HG02610 (cell line): ENCODE measurements around the gene HDDC3.
"Not testable (repeated sequence)": the region's sequence is repeated elsewhere in the genome, so short reads cannot be mapped to it uniquely, and the experiment has no call there.

ENCODE experiments used
- ATAC-seq: cut with Tn5 transposase; IDR thresholded peaks from one replicate; pipeline ENCODE4 v1.9.1; 2021; ENCODE audit warnings: mild to moderate bottlenecking, moderate library complexity; ENCODE audit not compliant: unreplicated experiment

HDDC3 gene

DNA sequence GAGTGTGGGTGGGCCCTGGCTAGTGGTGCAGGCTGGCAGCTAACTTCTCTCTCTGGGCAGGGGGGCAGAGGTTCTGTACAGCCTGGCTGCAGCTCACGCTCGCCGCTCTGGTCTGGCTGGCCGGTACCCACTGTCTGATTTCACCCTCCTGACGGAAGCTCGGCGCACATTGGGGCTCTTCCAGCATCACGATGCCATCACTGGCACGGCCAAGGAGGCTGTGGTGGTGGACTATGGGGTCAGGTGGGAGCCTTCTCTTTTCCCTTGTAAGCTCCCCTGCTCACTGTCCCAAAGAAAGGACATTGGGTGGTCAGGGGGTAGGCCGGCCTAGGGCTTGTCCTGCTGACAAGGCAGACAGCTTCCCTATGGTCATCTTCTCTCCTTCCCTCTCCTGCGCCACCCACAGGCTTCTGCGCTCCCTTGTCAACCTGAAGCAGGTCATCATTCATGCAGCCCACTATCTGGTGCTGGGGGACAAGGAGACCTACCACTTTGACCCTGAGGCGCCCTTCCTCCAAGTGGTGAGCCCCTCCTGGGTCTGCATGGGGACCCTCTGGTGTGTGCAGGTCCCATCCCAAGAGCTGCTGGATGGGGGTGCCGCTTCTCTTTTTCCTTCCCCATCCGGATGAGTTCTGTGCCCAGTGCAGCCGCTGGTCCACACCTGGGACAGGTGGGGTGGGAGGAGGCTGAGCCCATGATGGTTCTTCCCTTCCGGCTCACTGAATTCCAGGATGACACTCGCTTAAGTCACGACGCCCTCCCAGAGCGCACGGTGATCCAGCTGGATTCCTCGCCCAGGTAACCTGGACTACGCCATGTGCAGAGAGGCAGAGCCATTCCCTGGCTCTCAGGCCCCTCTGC is 21.7 kb downstream of the HDDC3 start:
- ATAC-seq, result no peak

DNA sequence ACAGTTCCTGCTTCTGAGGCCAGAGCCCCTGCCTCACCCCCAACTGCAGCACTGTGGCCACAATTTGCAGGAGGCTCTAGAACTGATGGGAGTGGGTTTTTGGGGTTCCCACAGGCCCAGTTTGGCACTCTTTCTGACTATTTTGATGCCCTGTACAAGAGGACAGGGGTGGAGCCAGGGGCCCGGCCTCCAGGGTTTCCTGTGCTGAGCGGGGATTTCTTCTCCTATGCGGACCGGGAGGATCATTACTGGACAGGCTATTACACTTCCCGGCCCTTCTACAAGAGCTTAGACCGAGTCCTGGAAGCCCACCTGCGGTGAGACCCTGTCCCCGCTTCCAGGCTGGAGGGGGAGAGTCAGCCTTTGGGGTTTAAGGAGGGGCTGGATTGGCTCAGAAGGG is 22.4 kb downstream of the HDDC3 start:
- no peak for ATAC-seq

DNA sequence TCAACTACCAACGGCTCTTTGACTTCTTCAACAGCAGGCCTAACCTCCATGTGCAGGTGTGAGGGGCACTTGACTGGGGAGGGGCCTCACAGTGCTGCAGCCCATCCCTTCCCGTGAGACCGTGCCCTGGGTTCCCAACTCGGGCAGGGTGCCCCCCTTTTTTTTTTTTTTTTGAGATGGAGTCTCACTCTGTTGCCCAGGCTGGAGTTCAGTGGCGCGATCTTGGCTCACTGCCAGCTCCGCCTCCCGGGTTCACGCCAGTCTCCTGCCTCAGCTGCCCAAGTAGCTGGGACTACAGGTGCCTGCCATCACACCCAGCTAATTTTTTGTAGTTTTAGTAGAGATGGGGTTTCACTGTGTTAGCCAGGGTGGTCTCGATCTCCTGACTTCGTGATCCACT is 22.9 kb downstream of the HDDC3 start:
- not testable (repeated sequence) for ATAC-seq

DNA sequence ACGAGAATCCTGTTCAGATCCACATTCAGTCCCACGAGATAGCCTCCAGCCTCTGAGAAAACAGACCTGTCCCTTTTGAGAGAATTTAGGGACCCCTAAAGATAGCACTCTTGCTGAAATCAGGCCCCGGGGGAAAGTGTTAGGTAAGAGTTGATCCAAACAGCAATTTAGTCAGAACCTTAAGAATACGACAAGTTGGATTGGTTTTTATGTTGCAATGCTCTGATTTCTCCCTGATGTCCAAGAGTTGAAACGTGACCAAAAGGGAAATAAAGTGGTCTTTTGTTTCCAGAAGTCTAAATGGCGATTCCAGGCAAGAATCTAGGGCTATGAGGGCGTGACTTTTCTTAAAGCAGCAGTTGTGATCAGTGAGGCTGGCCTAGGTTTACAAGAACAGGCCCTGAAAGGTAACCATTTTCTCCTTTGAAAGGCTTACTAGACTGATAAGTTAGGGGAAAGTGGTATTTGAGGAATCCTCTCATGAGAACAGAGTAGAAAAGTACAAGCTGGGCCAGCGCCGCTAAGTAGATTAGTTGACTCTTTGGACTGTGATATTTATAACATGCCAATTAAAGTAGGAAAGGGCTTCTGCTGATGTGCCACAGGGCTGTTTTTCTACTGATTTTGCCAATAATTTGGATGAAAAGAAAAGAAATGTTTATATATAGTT is 24.4 kb downstream of the HDDC3 start:
- no peak for ATAC-seq

- ATAC-seq, result no peak
Measured at GRCh38 chr15:90907051-90907660, 25.2 kb downstream of the HDDC3 start.

- ATAC-seq, result no peak
Measured at GRCh38 chr15:90906181-90906849, 26.0 kb downstream of the HDDC3 start.

GRCh38 chr15:90905306-90906180 is 26.8 kb downstream of the HDDC3 start:
- ATAC-seq, result no peak

DNA sequence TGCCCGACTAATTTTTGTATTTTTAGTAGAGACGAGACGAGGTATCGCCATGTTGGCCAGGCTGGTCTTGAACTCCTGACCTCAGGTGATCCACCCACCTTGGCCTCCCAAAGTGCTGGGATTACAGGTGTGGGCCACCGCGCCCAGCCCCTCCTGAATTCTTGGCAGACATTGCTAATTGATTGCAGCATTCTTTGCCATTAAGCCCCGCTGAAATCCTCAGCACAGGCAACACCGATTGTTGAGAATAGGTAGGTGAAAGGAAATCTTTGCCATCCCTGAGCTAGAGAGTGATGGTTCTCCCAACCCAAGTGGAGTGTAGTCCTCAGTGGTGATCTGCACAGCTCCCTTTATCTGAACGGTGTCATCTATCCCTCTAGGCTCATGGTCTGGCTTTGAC is 27.6 kb downstream of the HDDC3 start:
- no peak for ATAC-seq

GRCh38 chr15:90903733-90904536 is 28.4 kb downstream of the HDDC3 start:
- ATAC-seq, result no peak

DNA sequence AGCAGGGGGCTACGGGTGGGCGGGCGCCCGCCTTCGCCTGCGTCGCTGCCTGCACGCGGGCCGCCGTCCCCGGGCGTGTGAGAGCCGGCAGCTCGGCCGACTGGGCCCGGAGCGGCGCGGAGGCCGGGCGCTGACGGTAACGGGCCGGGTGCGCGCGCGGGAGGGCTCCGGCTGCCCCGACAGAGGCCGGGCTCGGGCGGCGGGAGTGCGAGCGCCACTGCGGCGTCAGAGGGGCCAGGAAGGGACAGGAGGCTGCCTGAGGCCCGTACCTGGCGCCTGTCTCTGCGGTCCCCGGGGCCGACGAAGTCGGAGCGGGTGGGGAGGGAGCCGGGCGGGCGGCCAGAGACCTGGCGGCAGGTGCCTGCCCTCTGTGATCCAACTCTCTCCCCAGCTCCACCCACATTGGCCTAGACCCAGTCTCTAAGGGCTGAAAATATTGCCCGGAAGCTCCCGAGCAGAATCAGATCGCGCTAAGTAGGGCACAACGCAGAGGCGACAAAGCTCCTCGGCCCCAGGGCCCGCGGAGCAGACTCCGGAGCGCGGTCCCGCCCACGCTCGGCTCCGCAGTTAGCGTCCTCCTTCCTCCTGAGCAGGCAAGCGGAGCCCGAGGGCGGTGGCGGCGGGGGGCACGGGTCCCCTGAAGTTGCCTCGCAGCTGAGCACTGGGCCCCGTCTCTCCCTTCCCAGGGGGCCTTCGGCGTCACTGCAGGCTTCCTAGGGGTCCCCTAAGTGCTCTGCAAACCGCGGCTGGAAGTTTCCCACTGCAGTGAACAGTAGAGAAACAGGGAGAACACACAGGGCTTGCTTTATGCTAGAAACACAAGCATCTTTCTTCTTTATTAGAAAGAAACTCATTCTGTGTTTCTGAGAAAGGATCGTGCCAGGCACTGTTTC is 29.3 kb downstream of the HDDC3 start, which contains the start of gene MAN2A2:
Gene MAN2A2, plus strand, starts transcription at position 463 of the 893 bp plus-strand sequence. CDS start 906 bp downstream, outside the sequence.
- peak; percentile 60 for ATAC-seq

- peak; percentile 71 for ATAC-seq
Measured at GRCh38 chr15:90902040-90902839, 30.1 kb downstream of the HDDC3 start.

DNA sequence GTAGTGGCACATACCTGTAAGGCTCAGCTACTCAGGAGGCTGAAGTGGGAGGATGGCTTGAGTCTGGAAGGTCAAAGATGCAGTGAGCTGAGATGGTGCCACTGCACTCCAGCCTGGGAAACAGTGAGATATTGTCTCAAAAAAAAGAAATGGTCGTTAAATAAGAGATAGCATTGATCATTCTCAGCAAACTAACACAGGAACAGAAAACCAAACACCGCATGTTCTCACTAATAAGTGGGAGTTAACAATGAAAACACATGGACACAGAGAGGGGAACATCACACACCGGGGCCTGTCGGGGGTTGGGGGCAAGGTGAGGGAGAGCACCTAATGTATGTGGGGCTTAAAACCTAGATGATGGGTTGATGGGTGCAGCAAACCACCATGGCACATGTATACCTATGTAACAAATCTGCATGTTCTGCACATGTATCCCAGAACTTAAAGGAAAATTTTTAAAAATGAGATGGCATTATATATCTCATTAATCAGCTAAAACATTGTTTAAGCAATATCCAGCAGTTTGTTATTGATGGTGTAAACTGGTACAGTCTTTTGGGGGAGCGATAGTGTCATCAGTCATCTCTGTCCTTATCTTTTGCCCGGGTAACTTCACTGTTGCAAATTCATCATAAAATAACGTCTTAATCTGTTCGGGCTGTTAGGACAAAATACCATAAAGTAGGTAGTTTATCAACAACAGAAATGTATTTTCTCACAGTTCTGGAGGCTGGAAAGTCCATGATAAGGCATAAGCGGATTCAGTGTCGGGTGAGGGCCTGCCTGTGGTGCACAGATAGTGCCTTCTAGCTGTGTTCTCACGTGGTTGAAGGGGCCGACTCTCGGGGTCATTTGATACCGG is 30.9 kb downstream of the HDDC3 start:
- no peak for ATAC-seq

- ATAC-seq, result peak; percentile 51
Measured at GRCh38 chr15:90897131-90897655, 35.2 kb downstream of the HDDC3 start.

DNA sequence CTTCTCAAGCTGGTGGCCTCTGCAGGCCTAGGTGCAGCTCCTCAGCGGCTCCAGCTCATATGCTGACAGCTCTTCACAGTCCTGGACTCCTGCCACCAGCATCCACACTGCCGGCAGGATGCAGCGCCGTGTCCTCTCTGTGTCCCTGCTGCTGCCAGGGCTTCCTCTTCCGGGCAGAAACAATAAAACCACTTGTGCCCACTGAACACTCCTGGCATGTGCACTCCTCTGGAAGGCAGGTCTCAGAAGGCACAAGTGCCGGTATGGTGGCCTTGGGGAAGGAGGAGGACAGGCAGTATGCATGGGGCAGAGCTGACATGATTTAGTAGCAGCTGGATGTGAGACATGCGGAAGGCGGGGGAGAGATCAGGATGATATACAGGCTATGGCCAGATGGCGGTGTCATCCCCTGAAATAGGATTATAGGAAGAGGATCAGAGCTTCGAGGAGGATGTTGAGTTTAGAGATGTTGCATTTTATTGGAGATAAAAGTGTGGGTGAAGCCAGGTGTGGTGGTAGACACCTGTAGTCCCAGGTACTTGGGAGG is 36.7 kb downstream of the HDDC3 start:
- no peak for ATAC-seq

DNA sequence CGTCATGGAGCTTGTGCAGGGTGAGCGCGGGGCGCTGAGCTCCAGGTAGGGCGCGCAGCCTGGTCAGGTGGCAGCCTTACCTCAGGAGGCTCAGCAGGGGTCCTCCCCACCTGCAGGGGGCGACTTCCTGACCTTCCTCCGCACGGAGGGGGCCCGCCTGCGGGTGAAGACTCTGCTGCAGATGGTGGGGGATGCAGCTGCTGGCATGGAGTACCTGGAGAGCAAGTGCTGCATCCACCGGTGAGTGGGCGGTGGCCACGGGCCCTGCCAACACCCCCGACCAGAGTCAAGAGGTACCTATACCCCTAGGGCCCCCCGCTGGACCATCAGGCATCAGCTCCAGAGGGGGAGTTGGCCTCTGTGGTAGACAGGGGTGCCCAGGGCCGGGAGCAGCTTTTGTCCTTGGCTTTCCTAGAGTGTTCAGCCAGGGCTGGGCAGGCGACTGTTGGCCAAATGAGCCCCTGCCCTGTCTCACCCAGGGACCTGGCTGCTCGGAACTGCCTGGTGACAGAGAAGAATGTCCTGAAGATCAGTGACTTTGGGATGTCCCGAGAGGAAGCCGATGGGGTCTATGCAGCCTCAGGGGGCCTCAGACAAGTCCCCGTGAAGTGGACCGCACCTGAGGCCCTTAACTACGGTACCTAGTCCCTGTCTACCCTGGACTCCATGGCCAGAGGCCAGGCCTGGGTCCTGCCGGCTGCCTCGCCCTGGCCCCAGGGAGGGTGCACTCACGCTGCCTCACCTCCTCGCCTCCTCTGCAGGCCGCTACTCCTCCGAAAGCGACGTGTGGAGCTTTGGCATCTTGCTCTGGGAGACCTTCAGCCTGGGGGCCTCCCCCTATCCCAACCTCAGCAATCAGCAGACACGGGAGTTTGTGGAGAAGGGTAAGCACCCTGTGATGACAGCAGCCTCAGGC is 38.9 kb downstream of the HDDC3 start:
- no peak for ATAC-seq
